ENCODE measurements around the gene MGAT1. TPM values are rescaled to one million over a fixed set of nuclear protein-coding genes. Genes with fewer than 3 reads are reported as not detected.

MGAT1 gene
- total RNA-seq, 1 donor from 2014 or later, result 116 TPM

GRCh38 chr5:180820788-180821321 is 18.2 kb upstream of the MGAT1 start:
- no peaks in the 10 kb centered on the region for H3K27me3 Mint-ChIP-seq (ENCODE audit: low read depth, unreplicated experiment)
- no peak overlapping the region for H2AFZ ChIP-seq (ENCODE audit: low read depth, low read length)
- no peaks in the 10 kb centered on the region for H3K9me3 Mint-ChIP-seq (ENCODE audit: unreplicated experiment)
- TF ChIP-seq CTCF (IDR thresholded peaks at IDR 0.05; ENCODE audit: insufficient read depth, low read depth, low read length), result no peak
- TF ChIP-seq EZH2 (IDR thresholded peaks at IDR 0.05; ENCODE audit: insufficient read depth, low read length), result no peak
- no peaks in the 10 kb centered on the region for H3K79me2 ChIP-seq (ENCODE audit: insufficient read depth, low read length)
- H3K4me3 Mint-ChIP-seq (ENCODE audit: unreplicated experiment), result no peak overlapping the region
- H4K20me1 ChIP-seq (ENCODE audit: insufficient read depth, low read length), result no peaks in the 10 kb centered on the region
- no peaks in the 10 kb centered on the region for H3K9me3 ChIP-seq (ENCODE audit: insufficient read depth, low read depth, low read length)
- H3K4me1 ChIP-seq (ENCODE audit: insufficient read depth, low read length), result peaks cover 20% of the 10 kb centered on the region
- H3K9ac ChIP-seq (ENCODE audit: low read length), result no peak overlapping the region
- H3K27ac Mint-ChIP-seq (ENCODE audit: unreplicated experiment), result no peak overlapping the region
- DNase-seq (ENCODE audit: low read depth) (no peak), FAIRE-seq (no peak)
- peaks cover 19% of the 10 kb centered on the region for H3K4me1 Mint-ChIP-seq (ENCODE audit: low read depth, unreplicated experiment)
- H3K4me2 ChIP-seq (ENCODE audit: low read length), result no peak overlapping the region
- H3K27me3 ChIP-seq (ENCODE audit: insufficient read depth, low read length), result no peaks in the 10 kb centered on the region
- H3K36me3 Mint-ChIP-seq (ENCODE audit: low read depth, unreplicated experiment), result no peaks in the 10 kb centered on the region
- H3K36me3 ChIP-seq (ENCODE audit: insufficient read depth, low read length), result no peaks in the 10 kb centered on the region
- no peak overlapping the region for H3K27ac ChIP-seq (ENCODE audit: low read depth, low read length)
- H3K4me3 ChIP-seq (ENCODE audit: insufficient read depth, low read depth, low read length), result no peak overlapping the region

GRCh38 chr5:180818677-180819341 is 16.2 kb upstream of the MGAT1 start:
- no peaks in the 10 kb centered on the region for H4K20me1 ChIP-seq (ENCODE audit: insufficient read depth, low read length)
- H3K4me3 ChIP-seq (ENCODE audit: insufficient read depth, low read depth, low read length), result no peak overlapping the region
- H3K27ac Mint-ChIP-seq (ENCODE audit: unreplicated experiment), result no peak overlapping the region
- DNase-seq (ENCODE audit: low read depth) (no peak), FAIRE-seq (no peak)
- no peaks in the 10 kb centered on the region for H3K9me3 Mint-ChIP-seq (ENCODE audit: unreplicated experiment)
- H3K9ac ChIP-seq (ENCODE audit: low read length), result no peak overlapping the region
- H3K4me1 ChIP-seq (ENCODE audit: insufficient read depth, low read length), result peaks cover 15% of the 10 kb centered on the region
- no peak overlapping the region for H3K27ac ChIP-seq (ENCODE audit: low read depth, low read length)
- H3K27me3 Mint-ChIP-seq (ENCODE audit: low read depth, unreplicated experiment), result no peaks in the 10 kb centered on the region
- peaks cover 15% of the 10 kb centered on the region for H3K4me1 Mint-ChIP-seq (ENCODE audit: low read depth, unreplicated experiment)
- no peaks in the 10 kb centered on the region for H3K79me2 ChIP-seq (ENCODE audit: insufficient read depth, low read length)
- no peak overlapping the region for H3K4me3 Mint-ChIP-seq (ENCODE audit: unreplicated experiment)
- H3K4me2 ChIP-seq (ENCODE audit: low read length), result no peak overlapping the region
- TF ChIP-seq CTCF (IDR thresholded peaks at IDR 0.05; ENCODE audit: insufficient read depth, low read depth, low read length), result no peak
- TF ChIP-seq EZH2 (IDR thresholded peaks at IDR 0.05; ENCODE audit: insufficient read depth, low read length), result no peak
- no peaks in the 10 kb centered on the region for H3K9me3 ChIP-seq (ENCODE audit: insufficient read depth, low read depth, low read length)
- H3K27me3 ChIP-seq (ENCODE audit: insufficient read depth, low read length), result no peaks in the 10 kb centered on the region
- no peaks in the 10 kb centered on the region for H3K36me3 Mint-ChIP-seq (ENCODE audit: low read depth, unreplicated experiment)
- no peak overlapping the region for H2AFZ ChIP-seq (ENCODE audit: low read depth, low read length)
- no peaks in the 10 kb centered on the region for H3K36me3 ChIP-seq (ENCODE audit: insufficient read depth, low read length)

Measured in astrocyte (in vitro differentiated cells and primary cell).